GM10266 (cell line): ENCODE measurements around the gene ASB8.

Source experiments
- DNase-seq: peaks from one replicate; pipeline ENCODE4 v3.0.0; 2012; ENCODE audit errors: extremely low spot score
- CTCF ChIP-seq: IDR thresholded peaks from 2 replicates; pipeline ENCODE4 v1.5.1; 2012; ENCODE audit warnings: mild to moderate bottlenecking, low read depth; ENCODE audit not compliant: control insufficient read depth, insufficient read depth; ENCODE audit errors: missing control alignments

Gene ASB8

GRCh38 chr12:48182631-48183030 lies 25.3 kb upstream of the ASB8 start:
- no peak for TF ChIP-seq CTCF
- DNase-seq, result no peak

- TF ChIP-seq CTCF, result no peak
Measured at GRCh38 chr12:48180857-48181495, 23.7 kb upstream of the ASB8 start.

GRCh38 chr12:48180424-48180823 lies 23.1 kb upstream of the ASB8 start:
- TF ChIP-seq CTCF, result no peak
- DNase-seq, result no peak

More at GRCh38 chr12:48180857-48181495, 23.7 kb upstream of the ASB8 start:
- DNase-seq, result no peak

GRCh38 chr12:48179466-48179865 lies 22.2 kb upstream of the ASB8 start:
- DNase-seq, result no peak
- TF ChIP-seq CTCF, result no peak

GRCh38 chr12:48177982-48178381 lies 20.7 kb upstream of the ASB8 start:
- no peak for TF ChIP-seq CTCF
- DNase-seq, result no peak

- no peak for DNase-seq
- TF ChIP-seq CTCF, result no peak
Measured at GRCh38 chr12:48176417-48176751, 19.1 kb upstream of the ASB8 start.

- no peak for DNase-seq
Measured at GRCh38 chr12:48175613-48176416, 18.5 kb upstream of the ASB8 start.

More at GRCh38 chr12:48175613-48176416, 18.5 kb upstream of the ASB8 start:
- no peak for TF ChIP-seq CTCF
